ENCODE data around the gene WFDC8. TPM values are rescaled to one million over a fixed set of nuclear protein-coding genes. Genes with fewer than 3 reads are reported as not detected.

Gene WFDC8
- total RNA-seq, 2 experiments from 2014 or later = not detected

- intact Hi-C loops (cut with micrococcal nuclease; ENCODE audit: unreplicated experiment) = no loop called here
- Histone ChIP-seq H3K79me2 (ENCODE audit: insufficient read depth, low read depth, low read length) (no peaks in the 10 kb centered on the region), H3K4me2 (ENCODE audit: low read length) (no peak overlapping the region), H2AFZ (ENCODE audit: low read length) (no peak overlapping the region), H3K9me3 (ENCODE audit: low read length) (no peaks in the 10 kb centered on the region), H3K4me3 (ENCODE audit: low read depth, low read length, poor library complexity, severe bottlenecking) (no peak overlapping the region), H3K36me3 (ENCODE audit: insufficient read depth, low read length) (no peaks in the 10 kb centered on the region), H3K27ac (ENCODE audit: low read depth, low read length, poor library complexity, severe bottlenecking) (no peak overlapping the region), H3K9me2 (ENCODE audit: insufficient read depth, low read length) (no peaks in the 10 kb centered on the region), H4K20me1 (ENCODE audit: insufficient read depth, low read length) (no peaks in the 10 kb centered on the region), H3K4me1 (ENCODE audit: insufficient read depth, low read length, poor library complexity, severe bottlenecking) (no peaks in the 10 kb centered on the region)
- CTCF ChIA-PET (ENCODE audit: unreplicated experiment) = no interaction called here
- no peak for DNase-seq (ENCODE audit: low spot score)
- POLR2A ChIA-PET = interaction anchor here (0.5 kb wide), 1 partner anchor 136 kb away, joined by 3 read pairs; no protein-coding TSS in a partner anchor
- no TSS peak for BruUV-seq (replicated peaks)
- no peak for TF ChIP-seq EZH2phosphoT487 (IDR thresholded peaks at IDR 0.05; ENCODE audit: borderline replicate concordance, low read depth, low read length)
- TF ChIP-seq, protein P1, sequence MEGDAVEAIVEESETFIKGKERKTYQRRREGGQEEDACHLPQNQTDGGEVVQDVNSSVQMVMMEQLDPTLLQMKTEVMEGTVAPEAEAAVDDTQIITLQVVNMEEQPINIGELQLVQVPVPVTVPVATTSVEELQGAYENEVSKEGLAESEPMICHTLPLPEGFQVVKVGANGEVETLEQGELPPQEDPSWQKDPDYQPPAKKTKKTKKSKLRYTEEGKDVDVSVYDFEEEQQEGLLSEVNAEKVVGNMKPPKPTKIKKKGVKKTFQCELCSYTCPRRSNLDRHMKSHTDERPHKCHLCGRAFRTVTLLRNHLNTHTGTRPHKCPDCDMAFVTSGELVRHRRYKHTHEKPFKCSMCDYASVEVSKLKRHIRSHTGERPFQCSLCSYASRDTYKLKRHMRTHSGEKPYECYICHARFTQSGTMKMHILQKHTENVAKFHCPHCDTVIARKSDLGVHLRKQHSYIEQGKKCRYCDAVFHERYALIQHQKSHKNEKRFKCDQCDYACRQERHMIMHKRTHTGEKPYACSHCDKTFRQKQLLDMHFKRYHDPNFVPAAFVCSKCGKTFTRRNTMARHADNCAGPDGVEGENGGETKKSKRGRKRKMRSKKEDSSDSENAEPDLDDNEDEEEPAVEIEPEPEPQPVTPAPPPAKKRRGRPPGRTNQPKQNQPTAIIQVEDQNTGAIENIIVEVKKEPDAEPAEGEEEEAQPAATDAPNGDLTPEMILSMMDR (conservative IDR thresholded peaks at IDR 0.05; ENCODE audit: low read length) = no peak
Measured at GRCh38 chr20:45607810-45608209, 28.7 kb upstream of the WFDC8 start.

GRCh38 chr20:45595235-45595634 lies 16.2 kb upstream of the WFDC8 start:
- intact Hi-C loops (cut with micrococcal nuclease; ENCODE audit: unreplicated experiment) = no loop called here
- no peaks in the 10 kb centered on the region for H3K9me2 ChIP-seq (ENCODE audit: insufficient read depth, low read length)
- no peak overlapping the region for H3K4me2 ChIP-seq (ENCODE audit: low read length)
- POLR2A ChIA-PET = no interaction called here
- H3K79me2 ChIP-seq (ENCODE audit: insufficient read depth, low read depth, low read length) = no peaks in the 10 kb centered on the region
- no peak for DNase-seq (ENCODE audit: low spot score)
- no peaks in the 10 kb centered on the region for H4K20me1 ChIP-seq (ENCODE audit: insufficient read depth, low read length)
- H3K27ac ChIP-seq (ENCODE audit: low read depth, low read length, poor library complexity, severe bottlenecking) = no peak overlapping the region
- H3K4me3 ChIP-seq (ENCODE audit: low read depth, low read length, poor library complexity, severe bottlenecking) = no peak overlapping the region
- H3K9me3 ChIP-seq (ENCODE audit: low read length) = no peaks in the 10 kb centered on the region
- H3K4me1 ChIP-seq (ENCODE audit: insufficient read depth, low read length, poor library complexity, severe bottlenecking) = no peaks in the 10 kb centered on the region
- no TSS peak for BruUV-seq (replicated peaks)
- no peaks in the 10 kb centered on the region for H3K36me3 ChIP-seq (ENCODE audit: insufficient read depth, low read length)
- CTCF ChIA-PET (ENCODE audit: unreplicated experiment) = no interaction called here
- H2AFZ ChIP-seq (ENCODE audit: low read length) = no peak overlapping the region
- TF ChIP-seq, protein P1 (conservative IDR thresholded peaks at IDR 0.05; ENCODE audit: low read length) = no peak
- TF ChIP-seq EZH2phosphoT487 (IDR thresholded peaks at IDR 0.05; ENCODE audit: borderline replicate concordance, low read depth, low read length) = no peak

GRCh38 chr20:45593498-45593897 lies 14.4 kb upstream of the WFDC8 start:
- DNase-seq (ENCODE audit: low spot score) = no peak
- BruUV-seq (replicated peaks) = no TSS peak
- intact Hi-C loops (cut with micrococcal nuclease; ENCODE audit: unreplicated experiment) = no loop called here
- no peak for TF ChIP-seq EZH2phosphoT487 (IDR thresholded peaks at IDR 0.05; ENCODE audit: borderline replicate concordance, low read depth, low read length)
- TF ChIP-seq, protein P1 (conservative IDR thresholded peaks at IDR 0.05; ENCODE audit: low read length) = no peak
- no peaks in the 10 kb centered on the region for H3K9me2 ChIP-seq (ENCODE audit: insufficient read depth, low read length)
- H2AFZ ChIP-seq (ENCODE audit: low read length) = no peak overlapping the region
- H3K79me2 ChIP-seq (ENCODE audit: insufficient read depth, low read depth, low read length) = no peaks in the 10 kb centered on the region
- no peaks in the 10 kb centered on the region for H4K20me1 ChIP-seq (ENCODE audit: insufficient read depth, low read length)
- POLR2A ChIA-PET = interaction anchor here (0.7 kb wide), 1 partner anchor 644 kb away, joined by 3 read pairs; no protein-coding TSS in a partner anchor
- H3K27ac ChIP-seq (ENCODE audit: low read depth, low read length, poor library complexity, severe bottlenecking) = no peak overlapping the region
- no peak overlapping the region for H3K4me2 ChIP-seq (ENCODE audit: low read length)
- H3K4me3 ChIP-seq (ENCODE audit: low read depth, low read length, poor library complexity, severe bottlenecking) = no peak overlapping the region
- CTCF ChIA-PET (ENCODE audit: unreplicated experiment) = no interaction called here
- no peaks in the 10 kb centered on the region for H3K9me3 ChIP-seq (ENCODE audit: low read length)
- no peaks in the 10 kb centered on the region for H3K36me3 ChIP-seq (ENCODE audit: insufficient read depth, low read length)
- no peaks in the 10 kb centered on the region for H3K4me1 ChIP-seq (ENCODE audit: insufficient read depth, low read length, poor library complexity, severe bottlenecking)
